ENCODE measurements around the gene CEMIP.

DNA sequence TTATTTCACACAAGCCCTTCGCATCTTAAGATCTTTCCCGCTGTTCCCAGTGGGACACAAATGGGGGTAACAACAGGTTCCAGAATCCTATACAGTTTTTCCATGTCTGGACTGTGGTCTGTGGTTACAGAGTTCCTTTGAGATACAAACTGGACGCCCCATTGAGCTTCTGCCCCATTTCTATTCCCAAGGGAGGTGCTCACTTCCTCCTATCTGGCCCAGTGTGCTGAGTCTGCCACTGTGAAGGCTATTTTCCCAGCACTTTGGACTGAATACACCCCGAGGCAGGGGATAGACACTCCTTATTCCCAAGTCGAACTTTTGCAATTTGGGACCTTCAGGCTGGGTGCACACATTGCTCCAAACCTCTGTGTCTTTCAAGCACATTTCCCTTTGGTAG, 166.4 kb downstream of the CEMIP start:
- TF ChIP-seq, protein P1, sequence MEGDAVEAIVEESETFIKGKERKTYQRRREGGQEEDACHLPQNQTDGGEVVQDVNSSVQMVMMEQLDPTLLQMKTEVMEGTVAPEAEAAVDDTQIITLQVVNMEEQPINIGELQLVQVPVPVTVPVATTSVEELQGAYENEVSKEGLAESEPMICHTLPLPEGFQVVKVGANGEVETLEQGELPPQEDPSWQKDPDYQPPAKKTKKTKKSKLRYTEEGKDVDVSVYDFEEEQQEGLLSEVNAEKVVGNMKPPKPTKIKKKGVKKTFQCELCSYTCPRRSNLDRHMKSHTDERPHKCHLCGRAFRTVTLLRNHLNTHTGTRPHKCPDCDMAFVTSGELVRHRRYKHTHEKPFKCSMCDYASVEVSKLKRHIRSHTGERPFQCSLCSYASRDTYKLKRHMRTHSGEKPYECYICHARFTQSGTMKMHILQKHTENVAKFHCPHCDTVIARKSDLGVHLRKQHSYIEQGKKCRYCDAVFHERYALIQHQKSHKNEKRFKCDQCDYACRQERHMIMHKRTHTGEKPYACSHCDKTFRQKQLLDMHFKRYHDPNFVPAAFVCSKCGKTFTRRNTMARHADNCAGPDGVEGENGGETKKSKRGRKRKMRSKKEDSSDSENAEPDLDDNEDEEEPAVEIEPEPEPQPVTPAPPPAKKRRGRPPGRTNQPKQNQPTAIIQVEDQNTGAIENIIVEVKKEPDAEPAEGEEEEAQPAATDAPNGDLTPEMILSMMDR (conservative IDR thresholded peaks at IDR 0.05): no peak
- no peak for TF ChIP-seq EZH2 (IDR thresholded peaks at IDR 0.05; ENCODE audit: low read depth)
